Measurements from ENCODE around the gene NOL4. TPM values are rescaled to one million over a fixed set of nuclear protein-coding genes. Genes with fewer than 3 reads are reported as not detected.

Gene NOL4
- total RNA-seq, 2 experiments from 2014 or later = not detected

- no peaks in the 10 kb centered on the region for H3K9me3 Mint-ChIP-seq
- H3K4me3 Mint-ChIP-seq = peak overlapping the region; percentile 18
- H3K27ac Mint-ChIP-seq = no peak overlapping the region
- no peak for DNase-seq
- peaks cover 1% of the 10 kb centered on the region for H3K36me3 Mint-ChIP-seq (ENCODE audit: low read depth)
- H3K27me3 Mint-ChIP-seq (ENCODE audit: low read depth) = peaks cover 52% of the 10 kb centered on the region
- CTCF ChIA-PET = interaction anchor here (0.7 kb wide), 1 partner anchor 306 kb away, joined by 3 read pairs; no protein-coding TSS in a partner anchor
- peaks cover 8% of the 10 kb centered on the region for H3K4me1 Mint-ChIP-seq (ENCODE audit: low read depth)
- intact Hi-C loops (cut with micrococcal nuclease) = no loop called here
Observed at GRCh38 chr18:34222307-34223163, 2.2 kb downstream of the NOL4 start.

GRCh38 chr18:34221971-34222306 lies 2.8 kb downstream of the NOL4 start:
- Mint-ChIP-seq H3K36me3 (ENCODE audit: low read depth) (peaks cover 1% of the 10 kb centered on the region), H3K4me3 (peak overlapping the region; percentile 18), H3K27me3 (ENCODE audit: low read depth) (peaks cover 52% of the 10 kb centered on the region), H3K27ac (no peak overlapping the region), H3K4me1 (ENCODE audit: low read depth) (peaks cover 8% of the 10 kb centered on the region), H3K9me3 (no peaks in the 10 kb centered on the region)
- intact Hi-C loops (cut with micrococcal nuclease) = no loop called here
- no peak for DNase-seq
- CTCF ChIA-PET = no interaction called here

GRCh38 chr18:34220081-34220815 lies 4.5 kb downstream of the NOL4 start:
- CTCF ChIA-PET = no interaction called here
- intact Hi-C loops (cut with micrococcal nuclease) = no loop called here
- Mint-ChIP-seq H3K27ac (no peak overlapping the region), H3K27me3 (ENCODE audit: low read depth) (peaks cover 40% of the 10 kb centered on the region), H3K36me3 (ENCODE audit: low read depth) (peaks cover 1% of the 10 kb centered on the region), H3K4me1 (ENCODE audit: low read depth) (peaks cover 8% of the 10 kb centered on the region), H3K9me3 (no peaks in the 10 kb centered on the region), H3K4me3 (no peak overlapping the region)
- no peak for DNase-seq

- no peak for DNase-seq
- Mint-ChIP-seq H3K4me3 (no peak overlapping the region), H3K4me1 (ENCODE audit: low read depth) (peaks cover 6% of the 10 kb centered on the region), H3K9me3 (no peaks in the 10 kb centered on the region), H3K36me3 (ENCODE audit: low read depth) (no peaks in the 10 kb centered on the region), H3K27ac (no peak overlapping the region), H3K27me3 (ENCODE audit: low read depth) (peaks cover 36% of the 10 kb centered on the region)
- CTCF ChIA-PET = no interaction called here
- intact Hi-C loops (cut with micrococcal nuclease) = no loop called here
Observed at GRCh38 chr18:34219651-34220050, 5.1 kb downstream of the NOL4 start.

- Mint-ChIP-seq H3K4me1 (ENCODE audit: low read depth) (no peaks in the 10 kb centered on the region), H3K27me3 (ENCODE audit: low read depth) (no peaks in the 10 kb centered on the region), H3K36me3 (ENCODE audit: low read depth) (no peaks in the 10 kb centered on the region), H3K9me3 (no peaks in the 10 kb centered on the region), H3K27ac (no peak overlapping the region), H3K4me3 (no peak overlapping the region)
- CTCF ChIA-PET = no interaction called here
- no peak for DNase-seq
- intact Hi-C loops (cut with micrococcal nuclease) = no loop called here
Observed at GRCh38 chr18:34212511-34212910, 12.2 kb downstream of the NOL4 start.

- H3K4me3 Mint-ChIP-seq = no peak overlapping the region
- no peaks in the 10 kb centered on the region for H3K36me3 Mint-ChIP-seq (ENCODE audit: low read depth)
- H3K9me3 Mint-ChIP-seq = no peaks in the 10 kb centered on the region
- no peaks in the 10 kb centered on the region for H3K4me1 Mint-ChIP-seq (ENCODE audit: low read depth)
- H3K27ac Mint-ChIP-seq = no peak overlapping the region
- H3K27me3 Mint-ChIP-seq (ENCODE audit: low read depth) = no peaks in the 10 kb centered on the region
- no peak for DNase-seq
- intact Hi-C loops (cut with micrococcal nuclease) = no loop called here
- CTCF ChIA-PET = no interaction called here
Observed at GRCh38 chr18:34207344-34207851, 17.3 kb downstream of the NOL4 start.

DNA sequence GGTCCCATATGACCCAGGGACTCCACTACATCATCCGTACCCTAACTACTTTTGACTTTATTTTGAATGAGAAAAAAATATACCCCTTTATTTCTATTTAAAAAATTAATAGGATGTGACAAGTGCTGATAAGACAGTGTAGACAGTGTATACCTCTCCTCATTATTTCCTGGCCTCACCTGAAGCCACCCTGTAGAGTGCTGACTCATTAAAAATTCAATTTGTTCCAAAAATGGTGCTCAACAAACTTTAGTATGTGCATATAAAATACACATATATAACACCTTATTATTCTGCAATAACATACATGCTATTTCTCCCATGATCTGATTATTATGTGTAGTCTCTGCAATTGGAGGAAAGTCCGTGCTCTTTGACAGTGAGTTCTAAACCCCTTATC lies 20.8 kb downstream of the NOL4 start:
- intact Hi-C loops (cut with micrococcal nuclease) = no loop called here
- H3K9me3 Mint-ChIP-seq = peaks cover 1% of the 10 kb centered on the region
- CTCF ChIA-PET = no interaction called here
- DNase-seq = no peak
- no peak overlapping the region for H3K4me3 Mint-ChIP-seq
- no peaks in the 10 kb centered on the region for H3K27me3 Mint-ChIP-seq (ENCODE audit: low read depth)
- no peaks in the 10 kb centered on the region for H3K4me1 Mint-ChIP-seq (ENCODE audit: low read depth)
- H3K27ac Mint-ChIP-seq = no peak overlapping the region
- no peaks in the 10 kb centered on the region for H3K36me3 Mint-ChIP-seq (ENCODE audit: low read depth)

DNA sequence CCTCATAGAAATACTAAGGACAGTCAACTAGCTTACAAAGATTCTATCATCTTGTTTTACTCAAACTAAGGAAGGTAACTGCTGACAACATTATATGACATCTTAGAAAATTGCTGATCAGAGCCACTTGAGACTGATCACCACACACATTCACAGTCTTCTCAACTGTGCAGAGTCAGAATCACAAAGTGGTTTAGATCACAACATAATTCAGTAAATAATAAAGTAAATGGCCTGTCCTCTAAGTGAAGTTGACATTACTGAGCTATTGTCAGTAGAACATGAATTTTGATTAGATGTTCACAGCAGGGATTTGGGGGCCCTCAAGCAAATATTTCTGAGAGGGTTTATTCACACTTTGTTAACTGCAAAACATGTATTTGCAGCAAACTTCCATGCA lies 28.5 kb downstream of the NOL4 start:
- DNase-seq = no peak
- H3K4me1 Mint-ChIP-seq (ENCODE audit: low read depth) = no peaks in the 10 kb centered on the region
- peaks cover 1% of the 10 kb centered on the region for H3K9me3 Mint-ChIP-seq
- H3K27ac Mint-ChIP-seq = no peak overlapping the region
- no peaks in the 10 kb centered on the region for H3K27me3 Mint-ChIP-seq (ENCODE audit: low read depth)
- CTCF ChIA-PET = no interaction called here
- H3K4me3 Mint-ChIP-seq = no peak overlapping the region
- intact Hi-C loops (cut with micrococcal nuclease) = no loop called here
- no peaks in the 10 kb centered on the region for H3K36me3 Mint-ChIP-seq (ENCODE audit: low read depth)

DNA sequence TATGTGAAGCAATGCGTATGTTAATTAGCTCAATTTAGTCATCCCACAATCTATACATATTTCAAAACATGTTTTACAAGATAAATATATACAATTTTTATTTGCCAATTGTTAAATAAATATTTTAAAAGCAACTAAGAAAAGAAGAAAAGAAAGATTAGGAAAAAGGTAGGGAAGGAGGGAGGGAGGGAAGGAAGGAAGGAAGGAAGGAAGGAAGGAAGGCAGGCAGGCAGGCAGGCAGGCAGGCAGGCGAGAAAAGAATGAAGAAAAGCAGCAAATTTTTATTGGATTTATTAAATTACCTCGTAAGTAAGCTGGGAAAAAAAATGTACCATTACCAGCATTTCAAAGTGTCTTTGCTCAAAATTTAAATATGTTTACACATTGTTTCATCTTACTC lies 30.5 kb downstream of the NOL4 start:
- Mint-ChIP-seq H3K36me3 (ENCODE audit: low read depth) (no peaks in the 10 kb centered on the region), H3K9me3 (no peaks in the 10 kb centered on the region), H3K27me3 (ENCODE audit: low read depth) (no peaks in the 10 kb centered on the region), H3K27ac (no peak overlapping the region), H3K4me1 (ENCODE audit: low read depth) (no peaks in the 10 kb centered on the region), H3K4me3 (no peak overlapping the region)
- intact Hi-C loops (cut with micrococcal nuclease) = no loop called here
- CTCF ChIA-PET = no interaction called here
- DNase-seq = no peak

DNA sequence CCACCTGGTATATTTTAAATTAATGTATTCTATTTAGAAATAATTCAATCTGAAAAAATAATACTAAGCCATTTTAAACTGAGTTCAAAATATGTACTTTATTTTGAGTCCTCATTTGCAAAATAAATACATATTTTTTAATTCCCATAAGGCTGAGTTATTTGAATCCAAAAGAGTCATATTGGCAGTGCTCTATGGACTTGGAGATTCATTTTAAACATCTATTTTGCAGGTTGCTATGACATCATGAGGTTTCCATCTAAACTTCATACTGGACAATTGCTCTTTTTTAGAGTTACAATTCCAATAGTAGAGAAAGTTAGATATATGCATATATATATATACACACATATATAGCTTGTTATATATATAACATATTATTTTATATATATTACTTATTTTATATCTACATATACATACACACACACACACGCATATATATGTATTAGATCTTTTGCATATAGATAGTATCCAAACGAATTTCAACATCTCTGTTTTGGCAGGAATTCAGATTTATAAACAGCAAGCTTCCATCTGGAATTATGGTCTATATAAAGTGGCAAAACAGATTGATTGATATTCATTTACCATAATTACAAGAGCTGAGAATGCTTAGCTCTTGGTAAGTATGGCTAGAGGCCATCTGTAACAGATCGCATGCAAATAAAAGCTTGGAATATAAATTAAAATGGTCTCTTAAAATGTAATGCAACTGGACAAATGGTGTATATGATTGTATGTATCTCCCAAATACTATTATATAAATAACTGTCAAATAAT lies 34.9 kb downstream of the NOL4 start:
- no peak overlapping the region for H3K4me3 Mint-ChIP-seq
- H3K36me3 Mint-ChIP-seq (ENCODE audit: low read depth) = no peaks in the 10 kb centered on the region
- no peaks in the 10 kb centered on the region for H3K4me1 Mint-ChIP-seq (ENCODE audit: low read depth)
- no peak for DNase-seq
- no peak overlapping the region for H3K27ac Mint-ChIP-seq
- no peaks in the 10 kb centered on the region for H3K27me3 Mint-ChIP-seq (ENCODE audit: low read depth)
- intact Hi-C loops (cut with micrococcal nuclease) = loop anchor here (1.0 kb wide), 1 partner anchor 46 kb away; no protein-coding TSS in a partner anchor
- CTCF ChIA-PET = no interaction called here
- H3K9me3 Mint-ChIP-seq = peaks cover 5% of the 10 kb centered on the region
